Measurements from ENCODE around the gene AP2A2.

AP2A2 gene

GRCh38 chr11:996681-997080 is 71.0 kb downstream of the AP2A2 start:
- DNase-seq (ENCODE audit: low read depth): no peak

GRCh38 chr11:997907-998306 is 72.2 kb downstream of the AP2A2 start:
- DNase-seq (ENCODE audit: low read depth): no peak

GRCh38 chr11:999009-999408 is 73.3 kb downstream of the AP2A2 start:
- no peak for DNase-seq (ENCODE audit: low read depth)

- no peak for DNase-seq (ENCODE audit: low read depth)
Observed at GRCh38 chr11:1000357-1001278, 74.9 kb downstream of the AP2A2 start.

GRCh38 chr11:1001617-1002405 is 76.1 kb downstream of the AP2A2 start:
- DNase-seq (ENCODE audit: low read depth): no peak

GRCh38 chr11:1002406-1002984 is 76.8 kb downstream of the AP2A2 start:
- DNase-seq (ENCODE audit: low read depth): no peak

- DNase-seq (ENCODE audit: low read depth): no peak
Observed at GRCh38 chr11:1003159-1003558, 77.5 kb downstream of the AP2A2 start.

- no peak for DNase-seq (ENCODE audit: low read depth)
Observed at GRCh38 chr11:1005928-1006327, 80.3 kb downstream of the AP2A2 start.

- DNase-seq (ENCODE audit: low read depth): no peak
Observed at GRCh38 chr11:1006762-1007161, 81.1 kb downstream of the AP2A2 start.

GRCh38 chr11:1007279-1007678 is 81.6 kb downstream of the AP2A2 start:
- DNase-seq (ENCODE audit: low read depth): no peak

- no peak for DNase-seq (ENCODE audit: low read depth)
Observed at GRCh38 chr11:1008001-1008802, 82.5 kb downstream of the AP2A2 start.

GRCh38 chr11:1008803-1009145 is 83.1 kb downstream of the AP2A2 start:
- no peak for DNase-seq (ENCODE audit: low read depth)

- DNase-seq (ENCODE audit: low read depth): no peak
Observed at GRCh38 chr11:1009371-1009770, 83.7 kb downstream of the AP2A2 start.

GRCh38 chr11:1009991-1010390 is 84.3 kb downstream of the AP2A2 start:
- no peak for DNase-seq (ENCODE audit: low read depth)

GRCh38 chr11:1010551-1011319 is 85.1 kb downstream of the AP2A2 start:
- DNase-seq (ENCODE audit: low read depth): no peak

GRCh38 chr11:1011320-1011698 is 85.6 kb downstream of the AP2A2 start:
- no peak for DNase-seq (ENCODE audit: low read depth)

GRCh38 chr11:1012291-1012690 is 86.6 kb downstream of the AP2A2 start:
- DNase-seq (ENCODE audit: low read depth): no peak

GRCh38 chr11:1012740-1013630 is 87.3 kb downstream of the AP2A2 start:
- no peak for DNase-seq (ENCODE audit: low read depth)

- DNase-seq (ENCODE audit: low read depth): no peak
Observed at GRCh38 chr11:1013631-1013935, 87.9 kb downstream of the AP2A2 start.

GRCh38 chr11:1014276-1014675 is 88.6 kb downstream of the AP2A2 start:
- no peak for DNase-seq (ENCODE audit: low read depth)

- DNase-seq (ENCODE audit: low read depth): no peak
Observed at GRCh38 chr11:1015064-1015463, 89.4 kb downstream of the AP2A2 start.
